Astrocyte of the cerebellum (primary cell): Measurements from ENCODE around the gene PFKFB4.
"Not testable (repeated sequence)": the region's sequence is repeated elsewhere in the genome, so short reads cannot be mapped to it uniquely, and the experiment has no call there.

Experiments
- DNase-seq: peaks from one replicate; pipeline ENCODE4 v3.0.0-alpha.2; 2011; ENCODE audit warnings: low read depth
- H3K4me3 ChIP-seq: 2 replicates; pipeline ENCODE4 v1.5.1; 2011; ENCODE audit warnings: mild to moderate bottlenecking, low read depth, low read length, moderate library complexity
- in situ Hi-C: cut with HindIII; loops from 2 replicates; pipeline ENCODE4 v1.10.0; 2017; ENCODE audit warnings: low sequenced_read_pairs
- TF ChIP-seq, protein P1 (sequence below): IDR thresholded peaks from 2 replicates; pipeline ENCODE4 v1.5.1; 2012; ENCODE audit warnings: low read length, low read depth, moderate library complexity, mild to moderate bottlenecking; ENCODE audit errors: missing control alignments

Gene PFKFB4

DNA sequence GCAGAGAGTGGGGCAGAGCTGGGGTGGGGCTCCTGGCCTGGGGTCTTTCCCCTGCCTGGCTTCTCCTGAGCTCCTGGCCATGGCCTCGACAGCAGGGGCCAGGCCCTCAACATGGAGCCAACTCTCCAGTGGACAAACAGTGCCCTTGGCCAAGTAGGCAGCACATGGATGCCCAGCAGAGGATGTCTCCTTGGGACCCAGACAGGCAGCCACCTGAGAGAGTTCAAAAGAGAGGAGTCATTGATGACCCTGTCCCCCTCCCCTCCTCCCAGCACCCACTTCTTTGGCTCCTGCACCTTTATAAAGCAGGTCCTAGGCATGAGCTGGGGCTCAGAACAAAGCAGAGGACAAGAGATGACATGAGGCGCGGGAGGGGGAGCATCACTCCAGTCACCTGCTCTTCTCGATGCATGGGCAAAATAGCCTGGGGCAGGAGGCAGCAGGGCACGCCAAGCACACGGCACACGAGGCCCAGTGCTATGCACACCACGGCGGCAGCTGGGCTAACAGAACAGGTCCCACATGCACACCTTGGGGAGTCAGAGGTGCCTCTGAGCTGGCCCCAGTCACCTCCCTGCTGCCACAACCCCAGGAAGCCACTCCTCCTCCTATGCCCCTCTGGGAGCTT, 80.1 kb downstream of the PFKFB4 start:
- DNase-seq = no peak
- in situ Hi-C loops = no loop called here
- TF ChIP-seq, protein P1, sequence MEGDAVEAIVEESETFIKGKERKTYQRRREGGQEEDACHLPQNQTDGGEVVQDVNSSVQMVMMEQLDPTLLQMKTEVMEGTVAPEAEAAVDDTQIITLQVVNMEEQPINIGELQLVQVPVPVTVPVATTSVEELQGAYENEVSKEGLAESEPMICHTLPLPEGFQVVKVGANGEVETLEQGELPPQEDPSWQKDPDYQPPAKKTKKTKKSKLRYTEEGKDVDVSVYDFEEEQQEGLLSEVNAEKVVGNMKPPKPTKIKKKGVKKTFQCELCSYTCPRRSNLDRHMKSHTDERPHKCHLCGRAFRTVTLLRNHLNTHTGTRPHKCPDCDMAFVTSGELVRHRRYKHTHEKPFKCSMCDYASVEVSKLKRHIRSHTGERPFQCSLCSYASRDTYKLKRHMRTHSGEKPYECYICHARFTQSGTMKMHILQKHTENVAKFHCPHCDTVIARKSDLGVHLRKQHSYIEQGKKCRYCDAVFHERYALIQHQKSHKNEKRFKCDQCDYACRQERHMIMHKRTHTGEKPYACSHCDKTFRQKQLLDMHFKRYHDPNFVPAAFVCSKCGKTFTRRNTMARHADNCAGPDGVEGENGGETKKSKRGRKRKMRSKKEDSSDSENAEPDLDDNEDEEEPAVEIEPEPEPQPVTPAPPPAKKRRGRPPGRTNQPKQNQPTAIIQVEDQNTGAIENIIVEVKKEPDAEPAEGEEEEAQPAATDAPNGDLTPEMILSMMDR = no peak
- no peak overlapping the region for H3K4me3 ChIP-seq

DNA sequence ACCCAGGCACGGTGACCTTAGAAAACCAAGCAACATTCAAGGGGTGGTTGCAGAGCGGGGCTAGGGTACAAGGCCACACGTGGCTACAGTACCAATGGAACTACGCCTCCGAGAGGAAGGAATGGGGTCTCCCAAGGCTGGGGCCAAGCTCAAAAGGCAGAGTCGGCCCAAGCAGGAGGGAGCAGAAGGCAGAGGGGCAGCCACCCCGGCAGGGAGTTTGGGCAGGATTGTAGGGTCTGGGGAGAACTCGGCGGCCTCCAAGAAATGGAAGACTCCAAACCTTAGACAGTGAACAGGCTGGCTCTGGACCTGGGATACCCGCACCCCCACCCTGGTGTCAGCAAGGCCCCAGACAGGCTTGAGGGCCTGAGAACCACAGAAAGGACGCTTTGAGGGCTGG, 81.4 kb downstream of the PFKFB4 start:
- TF ChIP-seq, protein P1 = no peak
- no peak overlapping the region for H3K4me3 ChIP-seq
- no peak for DNase-seq
- in situ Hi-C loops = no loop called here

DNA sequence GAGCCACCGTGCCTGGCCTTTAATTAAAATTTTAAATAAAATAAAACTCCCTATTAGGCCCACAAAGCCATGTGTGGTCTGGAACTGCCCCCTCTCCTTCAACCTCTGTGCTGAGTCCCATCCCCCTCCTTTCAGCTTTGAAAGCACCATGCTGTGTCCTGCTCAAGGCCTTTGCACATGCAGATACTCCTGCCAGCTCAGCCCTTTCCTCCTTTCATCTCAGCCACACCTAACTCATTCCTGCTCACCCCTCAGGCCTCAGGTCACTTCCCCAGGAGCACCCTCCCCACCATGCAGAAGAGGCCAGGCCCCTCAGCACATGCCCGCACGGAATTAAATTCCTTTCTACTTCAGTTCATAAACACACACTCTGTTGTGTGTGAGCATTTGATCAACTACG, 82.0 kb downstream of the PFKFB4 start:
- no peak for DNase-seq
- in situ Hi-C loops = loop anchor here (5.0 kb wide), 1 partner anchor 33 kb away; no protein-coding TSS in a partner anchor
- TF ChIP-seq, protein P1 = no peak
- no peak overlapping the region for H3K4me3 ChIP-seq

DNA sequence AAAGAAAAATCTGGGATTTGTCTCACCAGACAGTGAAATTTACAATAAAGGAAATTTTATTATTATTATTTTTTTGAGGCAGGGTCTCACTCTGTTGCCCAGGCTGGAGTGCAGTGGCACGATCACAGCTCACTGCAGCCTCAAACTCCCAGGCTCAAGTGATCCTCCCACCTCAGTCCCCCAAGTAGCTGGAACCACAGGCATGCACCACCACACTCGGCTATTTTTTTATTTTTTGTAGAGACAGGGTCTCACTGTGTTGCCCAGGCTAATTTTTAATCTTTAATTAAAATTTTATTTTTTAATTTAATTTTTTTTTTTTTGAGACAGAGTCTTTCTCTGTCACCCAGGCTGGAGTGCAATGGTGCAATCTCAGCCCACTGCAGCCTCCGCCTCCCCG, 82.6 kb downstream of the PFKFB4 start:
- not testable (repeated sequence) for H3K4me3 ChIP-seq, DNase-seq
- in situ Hi-C loops = loop anchor here (5.0 kb wide), 1 partner anchor 33 kb away; no protein-coding TSS in a partner anchor

DNA sequence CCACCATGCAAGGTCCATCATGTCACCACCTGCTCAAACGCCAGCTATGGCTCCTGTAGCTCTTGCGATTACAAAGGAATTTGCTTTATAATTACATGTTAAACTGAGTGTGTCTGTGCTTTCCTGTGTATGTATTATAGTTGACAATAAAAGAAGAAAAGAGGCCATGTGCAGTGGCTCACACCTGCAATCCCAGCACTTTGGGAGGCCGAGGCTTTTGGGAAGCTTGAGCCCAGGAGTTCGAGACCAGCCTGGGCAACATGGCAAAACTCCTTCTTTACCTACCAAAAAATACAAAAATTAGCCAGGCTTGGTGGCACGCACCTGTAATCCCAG, 83.0 kb downstream of the PFKFB4 start:
- DNase-seq = no peak
- in situ Hi-C loops = loop anchor here (5.0 kb wide), 1 partner anchor 34 kb away; no protein-coding TSS in a partner anchor
- H3K4me3 ChIP-seq = no peak overlapping the region
- TF ChIP-seq, protein P1 = no peak

DNA sequence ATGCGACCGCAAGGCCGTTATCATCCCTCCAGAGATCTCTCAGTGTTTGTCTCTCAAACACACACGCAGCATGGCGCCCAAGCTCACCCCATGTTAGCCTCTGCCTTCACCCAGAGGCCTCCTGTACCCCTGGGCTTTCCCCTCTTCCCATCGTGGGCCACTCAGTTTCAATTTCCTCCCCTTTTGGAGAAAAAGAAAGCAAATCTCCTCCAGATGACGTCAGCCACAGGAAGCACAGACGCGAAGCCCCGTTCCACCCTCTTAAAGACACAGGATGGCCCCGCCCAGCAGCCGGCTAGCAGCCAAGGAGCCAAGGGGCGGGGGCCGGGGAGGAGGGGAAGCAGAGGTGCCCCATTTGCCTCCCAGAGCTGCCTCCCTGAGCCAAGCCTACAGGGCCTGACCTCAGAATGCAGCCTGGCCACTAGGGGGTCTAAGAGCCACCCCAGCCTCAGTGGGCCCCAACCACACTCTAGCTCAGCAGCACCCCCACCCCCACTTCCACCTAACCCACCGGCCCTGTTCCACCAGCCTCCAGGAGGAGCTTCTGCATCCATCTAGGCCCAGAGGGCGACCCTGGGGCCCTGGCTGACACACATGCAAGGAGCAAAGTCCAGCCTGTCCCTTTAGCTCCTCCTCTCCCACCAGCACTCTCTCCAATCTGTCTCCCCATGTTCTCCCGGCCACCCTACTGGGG, 83.5 kb downstream of the PFKFB4 start:
- H3K4me3 ChIP-seq = peak overlapping the region; percentile 64
- TF ChIP-seq, protein P1 = peak; percentile 17
- DNase-seq = peak; percentile 75
- in situ Hi-C loops = loop anchor here (5.0 kb wide), 1 partner anchor 34 kb away; no protein-coding TSS in a partner anchor

DNA sequence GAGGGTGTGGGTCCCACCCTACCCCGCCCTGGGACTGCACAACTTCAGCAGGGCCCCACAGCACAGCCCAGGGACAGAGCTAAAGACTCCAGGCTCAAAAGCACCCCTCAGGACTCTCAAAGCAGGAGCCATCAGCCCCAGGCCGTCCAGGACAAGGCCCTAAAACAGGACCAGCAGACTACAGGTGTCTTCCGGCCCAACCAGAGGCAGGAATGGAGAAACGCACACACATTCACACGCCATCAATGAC, 84.0 kb downstream of the PFKFB4 start:
- H3K4me3 ChIP-seq = peak overlapping the region; percentile 64
- no peak for DNase-seq
- in situ Hi-C loops = loop anchor here (5.0 kb wide), 1 partner anchor 35 kb away; no protein-coding TSS in a partner anchor
- TF ChIP-seq, protein P1 = no peak
